ENCODE results near the gene PCAT6.

DNA sequence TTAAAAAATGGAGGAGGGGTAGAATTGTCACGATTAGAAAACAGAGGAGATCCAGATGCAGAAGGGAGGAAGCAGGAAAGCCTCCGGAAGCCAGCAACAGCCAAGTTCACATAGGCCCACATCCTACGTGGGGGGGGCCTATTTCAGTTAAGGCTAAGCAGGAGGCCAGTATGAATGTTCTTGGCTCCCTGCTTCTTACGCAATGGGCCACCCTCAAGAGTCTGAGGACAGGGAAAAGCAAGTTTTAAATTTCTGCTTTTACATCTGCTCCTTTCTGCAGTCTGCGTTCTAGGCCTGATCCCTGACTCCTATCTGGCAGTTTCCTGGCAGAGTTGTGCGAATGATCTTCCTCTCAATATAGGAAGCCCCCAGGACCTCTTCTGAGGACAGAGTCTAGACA is 47.6 kb downstream of the PCAT6 start:
- TF ChIP-seq POLR2A (IDR thresholded peaks at IDR 0.05): no peak
- TF ChIP-seq, protein P1, sequence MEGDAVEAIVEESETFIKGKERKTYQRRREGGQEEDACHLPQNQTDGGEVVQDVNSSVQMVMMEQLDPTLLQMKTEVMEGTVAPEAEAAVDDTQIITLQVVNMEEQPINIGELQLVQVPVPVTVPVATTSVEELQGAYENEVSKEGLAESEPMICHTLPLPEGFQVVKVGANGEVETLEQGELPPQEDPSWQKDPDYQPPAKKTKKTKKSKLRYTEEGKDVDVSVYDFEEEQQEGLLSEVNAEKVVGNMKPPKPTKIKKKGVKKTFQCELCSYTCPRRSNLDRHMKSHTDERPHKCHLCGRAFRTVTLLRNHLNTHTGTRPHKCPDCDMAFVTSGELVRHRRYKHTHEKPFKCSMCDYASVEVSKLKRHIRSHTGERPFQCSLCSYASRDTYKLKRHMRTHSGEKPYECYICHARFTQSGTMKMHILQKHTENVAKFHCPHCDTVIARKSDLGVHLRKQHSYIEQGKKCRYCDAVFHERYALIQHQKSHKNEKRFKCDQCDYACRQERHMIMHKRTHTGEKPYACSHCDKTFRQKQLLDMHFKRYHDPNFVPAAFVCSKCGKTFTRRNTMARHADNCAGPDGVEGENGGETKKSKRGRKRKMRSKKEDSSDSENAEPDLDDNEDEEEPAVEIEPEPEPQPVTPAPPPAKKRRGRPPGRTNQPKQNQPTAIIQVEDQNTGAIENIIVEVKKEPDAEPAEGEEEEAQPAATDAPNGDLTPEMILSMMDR (IDR thresholded peaks at IDR 0.05): no peak
